OCI-LY1 (cell line): ENCODE data around the gene ANKH.
A peak's percentile ranks its signal among the peaks of the same experiment; 100 is the strongest.

Source experiments
- H2AFZ ChIP-seq: fragments of 200-600 bp; sonication (generic), shearing (Covaris generic); 2 replicates; pipeline ENCODE4 v1.6.0; 2014; ENCODE audit warnings: antibody characterized with exemption, mild to moderate bottlenecking, low read length
- H3F3A ChIP-seq: fragments of 200-600 bp; sonication (generic), shearing (Covaris generic); 2 replicates; pipeline ENCODE4 v1.6.0; 2014; ENCODE audit warnings: mild to moderate bottlenecking, antibody characterized with exemption, low read length, moderate library complexity; ENCODE audit not compliant: insufficient read depth
- H3K27ac ChIP-seq: fragments of 200-600 bp; sonication (generic); 2 replicates; pipeline ENCODE4 v1.5.1; 2014; ENCODE audit warnings: low read length, mixed run types, mild to moderate bottlenecking, low read depth; ENCODE audit not compliant: poor library complexity, severe bottlenecking
- H3K27me3 ChIP-seq: fragments of 200-600 bp; sonication (generic); 2 replicates; pipeline ENCODE4 v1.6.0; 2014; ENCODE audit warnings: antibody characterized with exemption, mild to moderate bottlenecking, low read length, moderate library complexity; ENCODE audit not compliant: insufficient read depth
- H3K36me3 ChIP-seq: fragments of 200-600 bp; sonication (generic); 2 replicates; pipeline ENCODE4 v1.6.1; 2014; ENCODE audit warnings: mild to moderate bottlenecking, antibody characterized with exemption, low read length, moderate library complexity, mixed read lengths; ENCODE audit not compliant: insufficient read depth
- H3K4me1 ChIP-seq: fragments of 200-600 bp; sonication (generic); 2 replicates; pipeline ENCODE4 v1.5.1; 2014; ENCODE audit warnings: mild to moderate bottlenecking, low read length, moderate library complexity; ENCODE audit not compliant: insufficient read depth, severe bottlenecking
- H3K4me2 ChIP-seq: fragments of 200-600 bp; sonication (generic), shearing (Covaris generic); 2 replicates; pipeline ENCODE4 v1.6.1; 2014; ENCODE audit warnings: low read length
- H3K4me3 ChIP-seq: fragments of 200-600 bp; sonication (generic); 2 replicates; pipeline ENCODE4 v1.5.1; 2014; ENCODE audit warnings: low read length, low read depth, mild to moderate bottlenecking, mixed read lengths; ENCODE audit not compliant: poor library complexity, severe bottlenecking
- H3K79me2 ChIP-seq: fragments of 200-600 bp; shearing (Covaris generic); 2 replicates; pipeline ENCODE4 v1.6.1; 2016; ENCODE audit warnings: mixed run types, low read length, mixed read lengths; ENCODE audit not compliant: insufficient read depth
- H3K9ac ChIP-seq: fragments of 200-600 bp; sonication (generic), shearing (Covaris generic); 2 replicates; pipeline ENCODE4 v1.6.1; 2014; ENCODE audit warnings: mild to moderate bottlenecking, low read length, mixed read lengths
- H3K9me2 ChIP-seq: fragments of 200-600 bp; sonication (generic), shearing (Covaris generic); 2 replicates; pipeline ENCODE4 v1.6.1; 2014; ENCODE audit warnings: low read depth, mild to moderate bottlenecking, low read length, mixed read lengths
- H3K9me3 ChIP-seq: fragments of 200-600 bp; shearing (Covaris generic); 2 replicates; pipeline ENCODE4 v1.6.1; 2014; ENCODE audit warnings: low read length, mixed read lengths
- H4K20me1 ChIP-seq: fragments of 200-600 bp; sonication (generic), shearing (Covaris generic); 2 replicates; pipeline ENCODE4 v1.6.0; 2016; ENCODE audit warnings: mild to moderate bottlenecking, low read length; ENCODE audit not compliant: insufficient read depth
- CTCF ChIP-seq: fragments of 200-600 bp; sonication (generic), shearing (Covaris generic); IDR thresholded peaks from 2 replicates; pipeline ENCODE4 v1.5.1; 2017; ENCODE audit warnings: mild to moderate bottlenecking, antibody characterized with exemption, low read length, moderate library complexity, mixed read lengths
- EZH2 ChIP-seq: fragments of 200-600 bp; sonication (generic), shearing (Covaris generic); IDR thresholded peaks from 2 replicates; pipeline ENCODE4 v1.8.0; 2017; ENCODE audit warnings: borderline replicate concordance, mixed run types, mild to moderate bottlenecking, antibody characterized with exemption, low read length, moderate library complexity, mixed read lengths

Gene ANKH

GRCh38 chr5:14748180-14748900 lies 123.2 kb downstream of the ANKH start:
- no peak overlapping the region for H2AFZ ChIP-seq
- H3K27me3 ChIP-seq, result no peaks in the 10 kb centered on the region
- H4K20me1 ChIP-seq, result no peaks in the 10 kb centered on the region
- H3K36me3 ChIP-seq, result peaks cover 50% of the 10 kb centered on the region
- no peak overlapping the region for H3K4me2 ChIP-seq
- H3K9me2 ChIP-seq, result no peaks in the 10 kb centered on the region
- no peak overlapping the region for H3K4me3 ChIP-seq
- peaks cover 21% of the 10 kb centered on the region for H3K4me1 ChIP-seq
- TF ChIP-seq EZH2 (no peak), CTCF (no peak)
- H3K9ac ChIP-seq, result no peak overlapping the region
- H3K9me3 ChIP-seq, result no peaks in the 10 kb centered on the region
- no peaks in the 10 kb centered on the region for H3F3A ChIP-seq
- no peak overlapping the region for H3K27ac ChIP-seq
- no peaks in the 10 kb centered on the region for H3K79me2 ChIP-seq

GRCh38 chr5:14745753-14746152 lies 125.8 kb downstream of the ANKH start:
- Histone ChIP-seq H3K4me1 (peaks cover 30% of the 10 kb centered on the region), H3K9me3 (no peaks in the 10 kb centered on the region), H4K20me1 (no peaks in the 10 kb centered on the region), H3K36me3 (peaks cover 56% of the 10 kb centered on the region), H2AFZ (no peak overlapping the region), H3K4me2 (peak overlapping the region; percentile 7; the same call in 1 of the 2 replicates), H3K4me3 (no peak overlapping the region), H3K9ac (no peak overlapping the region; the same call in 1 of the 2 replicates), H3K27ac (peak overlapping the region; percentile 73), H3F3A (no peaks in the 10 kb centered on the region), H3K27me3 (no peaks in the 10 kb centered on the region), H3K79me2 (no peaks in the 10 kb centered on the region), H3K9me2 (no peaks in the 10 kb centered on the region)
- TF ChIP-seq CTCF (no peak), EZH2 (no peak)

GRCh38 chr5:14745188-14745563 lies 126.4 kb downstream of the ANKH start:
- no peaks in the 10 kb centered on the region for H3F3A ChIP-seq
- no peak overlapping the region; the same call in 1 of the 2 replicates for H3K9ac ChIP-seq
- no peaks in the 10 kb centered on the region for H3K9me3 ChIP-seq
- H3K27me3 ChIP-seq, result no peaks in the 10 kb centered on the region
- no peaks in the 10 kb centered on the region for H3K9me2 ChIP-seq
- H3K4me1 ChIP-seq, result peaks cover 30% of the 10 kb centered on the region
- no peaks in the 10 kb centered on the region for H3K79me2 ChIP-seq
- peak overlapping the region; percentile 73 for H3K27ac ChIP-seq
- no peak overlapping the region for H3K4me3 ChIP-seq
- H3K36me3 ChIP-seq, result peaks cover 56% of the 10 kb centered on the region; the same call in 1 of the 2 replicates
- H3K4me2 ChIP-seq, result peak overlapping the region; percentile 7; the same call in 1 of the 2 replicates
- TF ChIP-seq EZH2 (no peak), CTCF (no peak)
- no peaks in the 10 kb centered on the region for H4K20me1 ChIP-seq
- no peak overlapping the region for H2AFZ ChIP-seq
